Endothelial cell of umbilical vein (primary cell): Measurements from ENCODE around the gene NFS1. TPM values are rescaled to one million over a fixed set of nuclear protein-coding genes. Genes with fewer than 3 reads are reported as not detected.

ENCODE experiments used
- BruUV-seq: library from RNA; stranded (reverse); fragments of 400-500 nt; replicated peaks from 2 replicates; lab custom pipeline; 2021; lab: Mats Ljungman, UMichigan
- CTCF ChIA-PET: fragments of 300-600, 350-600 bp; sonication (Branson Sonifier 250); formaldehyde crosslinking; loops from one replicate; lab custom pipeline; 2021; ENCODE audit warnings: antibody characterized with exemption, inconsistent platforms; lab: Charles Lee
- POLR2A ChIA-PET: fragments of 300-600, 350-600 bp; sonication (Branson Sonifier 250); formaldehyde crosslinking; loops from one replicate; lab custom pipeline; 2021; ENCODE audit warnings: antibody characterized with exemption, inconsistent platforms; lab: Charles Lee
- DNase-seq: peaks from one replicate; pipeline ENCODE4 v3.0.0-alpha.2; 2011; ENCODE audit warnings: low read depth, low spot score
- FAIRE-seq: peaks from 2 replicates; lab custom pipeline; 2011; peaks lifted over from hg19 to GRCh38; lab: Jason Lieb, UNC
- H2AFZ ChIP-seq: 2 replicates; pipeline ENCODE4 v1.6.0; 2012; ENCODE audit warnings: low read depth, low read length, control low read depth, inconsistent platforms
- H3K27ac ChIP-seq: 2 replicates; pipeline ENCODE4 v1.5.1; 2011; ENCODE audit warnings: low read depth, mild to moderate bottlenecking, control low read depth, low read length, moderate library complexity; ENCODE audit not compliant: insufficient read depth
- H3K27me3 ChIP-seq, 2 experiments: 2 replicates each; pipeline versions ENCODE4 v1.6.0 to v1.6.1; 2011; ENCODE audit warnings: low read length in 2 of 2, mixed read lengths in 1 of 2; ENCODE audit not compliant: control insufficient read depth in 2 of 2, insufficient read depth in 2 of 2
- H3K36me3 ChIP-seq, 2 experiments: 2 replicates in 1 of 2; 3 replicates in 1 of 2; pipeline ENCODE4 v1.5.1; 2011; ENCODE audit warnings: low read length in 2 of 2, mild to moderate bottlenecking in 1 of 2, moderate library complexity in 1 of 2; ENCODE audit not compliant: control insufficient read depth in 2 of 2, insufficient read depth in 2 of 2; ENCODE audit errors: extremely low read depth in 1 of 2
- H3K4me1 ChIP-seq: 3 replicates; pipeline ENCODE4 v1.5.1; 2011; ENCODE audit warnings: mild to moderate bottlenecking, low read length; ENCODE audit not compliant: control insufficient read depth, insufficient read depth; ENCODE audit errors: extremely low read depth
- H3K4me2 ChIP-seq: 2 replicates; pipeline ENCODE4 v1.6.1; 2011; ENCODE audit warnings: low read length, control low read depth, mixed read lengths; ENCODE audit not compliant: insufficient read depth
- H3K4me3 ChIP-seq, 3 experiments: fragments of 200-600 bp in 1 of 3; sonication (generic), shearing (Covaris generic) in 1 of 3; replicated peaks in 1 of 3; 2 replicates each; pipeline ENCODE4 v1.5.1; 2011 to 2016; ENCODE audit warnings: control low read depth in 3 of 3, low read length in 3 of 3, mild to moderate bottlenecking in 2 of 3, inconsistent platforms in 1 of 3, low read depth in 1 of 3, moderate library complexity in 1 of 3; ENCODE audit not compliant: insufficient read depth in 1 of 3
- H3K79me2 ChIP-seq: 2 replicates; pipeline ENCODE4 v1.6.0; 2012; ENCODE audit warnings: low read length, inconsistent platforms; ENCODE audit not compliant: control insufficient read depth, insufficient read depth
- H3K9ac ChIP-seq: replicated peaks from 2 replicates; pipeline ENCODE3; 2011; ENCODE audit warnings: low read length, control low read depth; ENCODE audit not compliant: insufficient read depth; ENCODE audit errors: extremely low read depth
- H3K9me1 ChIP-seq: replicated peaks from 3 replicates; pipeline ENCODE4 v1.6.0; 2011; ENCODE audit warnings: mild to moderate bottlenecking, low read length; ENCODE audit not compliant: control insufficient read depth, insufficient read depth; ENCODE audit errors: extremely low read depth
- H3K9me3 ChIP-seq: replicated peaks from 2 replicates; pipeline ENCODE4 v1.5.1; 2012; ENCODE audit warnings: low read length, inconsistent platforms; ENCODE audit not compliant: control insufficient read depth, insufficient read depth
- H4K20me1 ChIP-seq: replicated peaks from 2 replicates; pipeline ENCODE3; 2011; ENCODE audit warnings: mild to moderate bottlenecking, low read length; ENCODE audit not compliant: control insufficient read depth, insufficient read depth; ENCODE audit errors: extremely low read depth
- EZH2 ChIP-seq: IDR thresholded peaks from 2 replicates; pipeline ENCODE4 v1.6.1; 2012; ENCODE audit warnings: borderline replicate concordance, low read depth, mild to moderate bottlenecking, moderate library complexity, low read length, inconsistent platforms; ENCODE audit not compliant: severe bottlenecking
- FOS ChIP-seq: IDR thresholded peaks from 2 replicates; pipeline ENCODE4 v1.6.1; 2011; ENCODE audit warnings: mild to moderate bottlenecking, low read length, moderate library complexity, borderline replicate concordance; ENCODE audit not compliant: insufficient read depth
- POLR2A ChIP-seq: IDR thresholded peaks from 2 replicates; pipeline ENCODE4 v1.6.1; 2012; ENCODE audit warnings: low read depth, mild to moderate bottlenecking, control low read depth, low read length
- dilution Hi-C: fragments of 300-500 bp; cut with MboI; formaldehyde crosslinking; loops from one replicate; pipeline ENCODE4 v1.15.0; 2019; ENCODE audit warnings: low sequenced_read_pairs; ENCODE audit not compliant: extremely low pct_ligation_motif_present
- intact Hi-C: fragments of 100-400 bp; cut with micrococcal nuclease; formaldehyde crosslinking; loops from one replicate; pipeline ENCODE4 v1.10.0; 2022
- polyA plus RNA-seq, 4 experiments: library from polyadenylated mRNA; depleted of rRNA in 3 of 4; stranded (reverse) in 3 of 4; unstranded in 1 of 4; fragments of >200 nt; gene quantifications; 2 replicates each; pipeline versions ENCODE4 v1.2.1 to v1.2.3, GENCODE V29; 2011 to 2012; ENCODE audit warnings: missing spikeins in 1 of 4
- total RNA-seq: library from RNA; stranded (reverse); gene quantifications from 2 replicates; pipeline ENCODE4 v1.2.3, GENCODE V29; 2021
- TF ChIP-seq, protein P1 (sequence below): IDR thresholded peaks from 2 replicates; pipeline ENCODE4 v1.6.1; 2011; ENCODE audit not compliant: insufficient read depth, insufficient read length

Gene NFS1
- total and polyA plus RNA-seq, 2 donors (not counting 3 experiments of a cell fraction or from before 2014, with no cell fraction given): 25.1 to 28.4 TPM

DNA sequence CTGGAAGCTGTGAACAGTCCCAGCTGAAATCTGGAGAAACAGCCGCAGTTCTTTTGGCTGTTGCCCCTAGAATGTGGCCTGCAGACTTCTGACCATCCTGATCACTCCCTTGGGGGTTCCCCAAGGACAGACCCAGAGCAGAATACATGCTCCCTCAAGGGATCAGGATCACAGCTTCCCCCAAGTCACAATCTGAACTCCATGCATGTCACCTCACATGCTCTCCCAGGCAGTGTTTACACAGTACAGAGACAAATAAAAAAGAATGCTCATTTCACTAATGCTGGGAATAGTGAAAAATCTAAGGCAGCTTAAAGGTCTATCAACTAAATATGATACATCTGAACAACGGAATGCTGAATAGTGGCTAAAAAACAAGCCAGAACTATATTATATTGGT lies 63.1 kb downstream of the NFS1 start:
- dilution Hi-C loops (no loop called here), intact Hi-C loops (no loop called here)
- H2AFZ ChIP-seq: no peak overlapping the region
- no peak overlapping the region for H3K4me3 ChIP-seq
- no peak overlapping the region for H3K4me2 ChIP-seq
- peaks cover 30% of the 10 kb centered on the region for H3K79me2 ChIP-seq
- H3K27me3 ChIP-seq: no peaks in the 10 kb centered on the region
- no peaks in the 10 kb centered on the region for H3K9me3 ChIP-seq
- H3K36me3 ChIP-seq: peaks cover 0 to 12% of the 10 kb centered on the region in 2 experiments
- TF ChIP-seq POLR2A: no peak
- H3K9me1 ChIP-seq: no peaks in the 10 kb centered on the region
- FAIRE-seq (no peak), DNase-seq (no peak)
- H3K9ac ChIP-seq: no peak overlapping the region
- H3K4me1 ChIP-seq: no peaks in the 10 kb centered on the region
- no TSS peak for BruUV-seq
- ChIA-PET POLR2A (no interaction called here), CTCF (interaction anchor here (0.7 to 1.5 kb wide), 2 partner anchors 19 to 27 kb away, joined by 3 to 4 read pairs; no protein-coding TSS in a partner anchor)
- no peak overlapping the region for H3K27ac ChIP-seq
- peaks cover 3% of the 10 kb centered on the region for H4K20me1 ChIP-seq

DNA sequence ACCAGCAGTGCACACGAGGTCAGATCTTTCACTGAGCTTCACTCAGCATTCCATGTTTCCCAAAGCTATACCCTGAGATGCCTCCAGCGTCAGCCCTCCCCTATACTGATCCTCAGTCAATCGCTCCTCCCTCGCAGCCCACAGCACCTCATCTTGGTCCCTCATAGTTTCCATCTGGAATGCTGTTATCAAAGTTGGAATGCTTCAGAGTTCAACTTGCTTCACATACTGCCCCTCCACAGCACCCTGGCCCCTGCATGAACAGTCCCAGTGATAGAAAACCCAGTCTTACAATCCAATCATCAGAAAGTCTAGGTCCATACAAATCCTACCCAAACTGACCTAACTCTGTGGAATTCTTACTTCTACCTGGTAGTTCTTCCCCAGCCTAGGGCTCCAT lies 63.5 kb downstream of the NFS1 start:
- Histone ChIP-seq H3K4me2 (no peak overlapping the region), H3K4me1 (no peaks in the 10 kb centered on the region), H3K9me3 (no peaks in the 10 kb centered on the region), H3K4me3 (no peak overlapping the region), H3K9me1 (no peaks in the 10 kb centered on the region), H3K27ac (no peak overlapping the region), H3K9ac (no peak overlapping the region), H3K36me3 (peaks cover 0 to 16% of the 10 kb centered on the region in 2 experiments), H2AFZ (no peak overlapping the region), H4K20me1 (peaks cover under 1% of the 10 kb centered on the region), H3K27me3 (no peaks in the 10 kb centered on the region), H3K79me2 (peaks cover 29% of the 10 kb centered on the region)
- POLR2A ChIA-PET: no interaction called here
- FAIRE-seq: no peak
- BruUV-seq: no TSS peak
- intact Hi-C loops: no loop called here
- TF ChIP-seq POLR2A (no peak), EZH2 (no peak), FOS (no peak)
- TF ChIP-seq, protein P1, sequence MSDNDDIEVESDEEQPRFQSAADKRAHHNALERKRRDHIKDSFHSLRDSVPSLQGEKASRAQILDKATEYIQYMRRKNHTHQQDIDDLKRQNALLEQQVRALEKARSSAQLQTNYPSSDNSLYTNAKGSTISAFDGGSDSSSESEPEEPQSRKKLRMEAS: no peak
- dilution Hi-C loops: no loop called here
- DNase-seq: no peak
- CTCF ChIA-PET: interaction anchor here (1.5 kb wide), 1 partner anchor 19 kb away, joined by 4 read pairs; no protein-coding TSS in a partner anchor
